Measurements from ENCODE around the gene PPP4R1. TPM values are rescaled to one million over a fixed set of nuclear protein-coding genes. Genes with fewer than 3 reads are reported as not detected.

Gene PPP4R1
- polyA plus RNA-seq, 1 donor (not counting 4 experiments of a cell fraction or from before 2014, with no cell fraction given): 200 TPM

DNA sequence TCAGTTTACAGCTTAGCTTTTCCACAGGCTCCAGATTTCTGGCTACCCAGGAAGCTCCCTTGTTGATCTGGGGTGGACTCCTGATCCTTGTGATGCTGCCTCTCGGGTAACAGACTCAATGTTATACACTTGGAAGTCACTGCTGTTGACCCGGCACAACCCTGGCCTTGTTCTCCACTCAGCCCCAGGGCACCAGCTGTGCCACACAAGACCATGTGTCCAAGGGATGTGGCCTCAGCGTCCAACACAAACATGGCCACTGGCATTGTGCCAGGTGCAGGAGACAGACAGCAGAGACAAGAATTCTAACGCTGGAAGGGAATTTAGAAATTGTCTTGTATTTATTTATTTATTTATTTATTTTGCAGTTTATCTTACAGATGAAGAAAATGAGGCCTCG is 39.0 kb upstream of the PPP4R1 start:
- H3K27me3 ChIP-seq (ENCODE audit: control insufficient read depth, extremely low read depth, insufficient read depth, low read length): no peaks in the 10 kb centered on the region
- no peaks in the 10 kb centered on the region for H3K79me2 ChIP-seq (ENCODE audit: control insufficient read depth, insufficient read depth, low read length)
- no peak overlapping the region for H3K4me3 ChIP-seq (ENCODE audit: control insufficient read depth in 2 of 3, extremely low read depth in 1 of 3, insufficient read depth in 2 of 3, low read depth in 1 of 3, low read length in 3 of 3)
- H3K9me1 ChIP-seq (ENCODE audit: control insufficient read depth, extremely low read depth, insufficient read depth, low read length): no peaks in the 10 kb centered on the region
- H3K4me1 ChIP-seq (ENCODE audit: control insufficient read depth, extremely low read depth, insufficient read depth, low read length): peaks cover 24% of the 10 kb centered on the region
- TF ChIP-seq EZH2 (IDR thresholded peaks at IDR 0.05; ENCODE audit: low read length): no peak
- TF ChIP-seq, protein P1, sequence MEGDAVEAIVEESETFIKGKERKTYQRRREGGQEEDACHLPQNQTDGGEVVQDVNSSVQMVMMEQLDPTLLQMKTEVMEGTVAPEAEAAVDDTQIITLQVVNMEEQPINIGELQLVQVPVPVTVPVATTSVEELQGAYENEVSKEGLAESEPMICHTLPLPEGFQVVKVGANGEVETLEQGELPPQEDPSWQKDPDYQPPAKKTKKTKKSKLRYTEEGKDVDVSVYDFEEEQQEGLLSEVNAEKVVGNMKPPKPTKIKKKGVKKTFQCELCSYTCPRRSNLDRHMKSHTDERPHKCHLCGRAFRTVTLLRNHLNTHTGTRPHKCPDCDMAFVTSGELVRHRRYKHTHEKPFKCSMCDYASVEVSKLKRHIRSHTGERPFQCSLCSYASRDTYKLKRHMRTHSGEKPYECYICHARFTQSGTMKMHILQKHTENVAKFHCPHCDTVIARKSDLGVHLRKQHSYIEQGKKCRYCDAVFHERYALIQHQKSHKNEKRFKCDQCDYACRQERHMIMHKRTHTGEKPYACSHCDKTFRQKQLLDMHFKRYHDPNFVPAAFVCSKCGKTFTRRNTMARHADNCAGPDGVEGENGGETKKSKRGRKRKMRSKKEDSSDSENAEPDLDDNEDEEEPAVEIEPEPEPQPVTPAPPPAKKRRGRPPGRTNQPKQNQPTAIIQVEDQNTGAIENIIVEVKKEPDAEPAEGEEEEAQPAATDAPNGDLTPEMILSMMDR (optimal IDR thresholded peaks at IDR 0.05 in 1 of 3, IDR thresholded peaks at IDR 0.05 in 1 of 3, conservative IDR thresholded peaks at IDR 0.05 in 1 of 3; ENCODE audit: extremely low read depth in 1 of 3, insufficient read depth in 2 of 3, low read length in 3 of 3): no peak
- H3K27ac ChIP-seq (ENCODE audit: control insufficient read depth, insufficient read depth, low read length): no peak overlapping the region
- no peak overlapping the region for H2AFZ ChIP-seq (ENCODE audit: control insufficient read depth, low read length)
- no peak overlapping the region for H3K9ac ChIP-seq (ENCODE audit: control insufficient read depth, extremely low read depth, insufficient read depth, low read length)
- no peak for DNase-seq (ENCODE audit: low read depth, low spot score)
- no peaks in the 10 kb centered on the region for H3K36me3 ChIP-seq (ENCODE audit: control insufficient read depth in 2 of 2, extremely low read depth in 1 of 2, insufficient read depth in 2 of 2, low read length in 2 of 2)
- H3K9me3 ChIP-seq (ENCODE audit: control insufficient read depth, low read depth, low read length): no peaks in the 10 kb centered on the region
- dilution Hi-C loops (cut with MboI; ENCODE audit: extremely low pct_ligation_motif_present, low sequenced_read_pairs): no loop called here
- no peaks in the 10 kb centered on the region for H4K20me1 ChIP-seq (ENCODE audit: control insufficient read depth, extremely low read depth, insufficient read depth, low read length)
- no peak for FAIRE-seq
- no peak overlapping the region for H3K4me2 ChIP-seq (ENCODE audit: control insufficient read depth, extremely low read depth, insufficient read depth, low read depth, low read length)

DNA sequence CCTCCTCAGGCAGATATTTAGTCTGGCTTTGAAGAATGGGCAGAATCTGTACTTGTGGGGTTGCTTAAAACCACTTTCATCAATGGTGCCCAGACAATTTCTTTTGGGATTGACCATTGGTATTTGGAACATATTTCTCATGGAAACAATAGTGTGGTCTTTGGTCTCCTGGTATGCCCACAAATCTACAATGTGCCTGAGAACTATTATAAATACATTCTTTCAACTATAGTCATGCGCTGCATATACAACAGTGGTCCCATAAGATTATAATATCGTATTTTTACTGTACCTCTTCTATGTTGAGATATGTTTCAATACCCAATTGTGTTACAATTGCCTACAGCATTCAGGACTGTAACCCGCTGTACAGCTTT is 34.8 kb upstream of the PPP4R1 start:
- H2AFZ ChIP-seq (ENCODE audit: control insufficient read depth, low read length): peak overlapping the region; percentile 20
- no peaks in the 10 kb centered on the region for H3K9me3 ChIP-seq (ENCODE audit: control insufficient read depth, low read depth, low read length)
- no peak for DNase-seq (ENCODE audit: low read depth, low spot score)
- H3K4me2 ChIP-seq (ENCODE audit: control insufficient read depth, extremely low read depth, insufficient read depth, low read depth, low read length): peak overlapping the region; percentile 46
- FAIRE-seq: no peak
- peak overlapping the region in 2 of 3 experiments; percentile 34 to 47 for H3K4me3 ChIP-seq (ENCODE audit: control insufficient read depth in 2 of 3, extremely low read depth in 1 of 3, insufficient read depth in 2 of 3, low read depth in 1 of 3, low read length in 3 of 3)
- H3K27me3 ChIP-seq (ENCODE audit: control insufficient read depth, extremely low read depth, insufficient read depth, low read length): no peaks in the 10 kb centered on the region
- peaks cover 31% of the 10 kb centered on the region for H3K4me1 ChIP-seq (ENCODE audit: control insufficient read depth, extremely low read depth, insufficient read depth, low read length)
- H3K27ac ChIP-seq (ENCODE audit: control insufficient read depth, insufficient read depth, low read length): peak overlapping the region; percentile 99
- peak overlapping the region; percentile 61 for H3K9ac ChIP-seq (ENCODE audit: control insufficient read depth, extremely low read depth, insufficient read depth, low read length)
- H4K20me1 ChIP-seq (ENCODE audit: control insufficient read depth, extremely low read depth, insufficient read depth, low read length): no peaks in the 10 kb centered on the region
- no peak for TF ChIP-seq EZH2 (IDR thresholded peaks at IDR 0.05; ENCODE audit: low read length)
- TF ChIP-seq, protein P1 (optimal IDR thresholded peaks at IDR 0.05 in 1 of 3, IDR thresholded peaks at IDR 0.05 in 1 of 3, conservative IDR thresholded peaks at IDR 0.05 in 1 of 3; ENCODE audit: extremely low read depth in 1 of 3, insufficient read depth in 2 of 3, low read length in 3 of 3): no peak
- dilution Hi-C loops (cut with MboI; ENCODE audit: extremely low pct_ligation_motif_present, low sequenced_read_pairs): no loop called here
- no peaks in the 10 kb centered on the region for H3K36me3 ChIP-seq (ENCODE audit: control insufficient read depth in 2 of 2, extremely low read depth in 1 of 2, insufficient read depth in 2 of 2, low read length in 2 of 2)
- H3K79me2 ChIP-seq (ENCODE audit: control insufficient read depth, insufficient read depth, low read length): no peaks in the 10 kb centered on the region
- H3K9me1 ChIP-seq (ENCODE audit: control insufficient read depth, extremely low read depth, insufficient read depth, low read length): no peaks in the 10 kb centered on the region

Data from keratinocyte (primary cell).